Measurements from ENCODE around the gene GC.

GC gene

DNA sequence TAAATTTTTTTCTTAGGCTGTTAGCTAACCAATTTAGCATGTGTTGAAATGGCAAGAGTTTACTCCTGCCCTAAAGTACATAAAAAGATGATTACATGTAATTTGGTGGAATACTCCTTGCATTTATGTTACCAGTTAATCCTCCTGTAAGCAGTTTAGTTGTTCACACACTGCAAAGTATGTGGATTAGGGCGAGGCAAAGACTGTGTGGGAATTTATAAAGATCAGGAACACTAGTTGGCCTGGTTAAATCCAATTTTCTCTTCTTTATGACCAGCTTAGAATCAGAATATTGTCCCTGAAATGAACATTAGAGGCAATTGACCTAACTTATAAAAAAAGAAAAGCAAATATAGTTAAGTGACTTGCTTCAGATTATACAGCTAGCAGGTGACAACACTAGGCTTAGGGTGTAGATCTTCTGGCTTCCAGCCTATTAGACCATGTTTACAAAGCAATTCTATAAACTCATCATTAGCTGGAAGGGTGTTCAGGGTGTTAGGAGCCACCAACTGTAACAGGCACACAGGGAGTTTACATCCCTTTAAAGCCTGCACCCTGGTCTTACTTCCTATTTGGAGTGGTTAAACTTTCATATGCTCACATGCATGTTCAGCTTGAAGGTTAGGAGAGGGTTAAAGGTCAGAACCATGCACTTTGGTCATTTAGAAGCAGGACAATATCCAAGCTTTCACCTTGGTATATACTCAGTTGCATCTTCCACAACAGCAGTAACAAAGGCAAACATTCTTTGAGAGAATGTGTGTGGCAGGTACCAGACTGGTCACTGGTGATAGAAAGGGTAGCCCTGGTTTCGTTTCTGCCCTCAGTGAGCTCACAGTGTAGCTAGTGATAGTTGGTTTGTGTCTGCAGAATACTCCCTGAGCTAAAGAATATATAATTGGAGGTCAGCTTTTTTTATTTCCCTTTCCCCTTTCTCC lies 72.6 kb downstream of the GC start:
- in situ Hi-C loops (cut with HindIII; ENCODE audit: low sequenced_read_pairs), result loop anchor here (25.0 kb wide), 1 partner anchor 474 kb away; no protein-coding TSS in a partner anchor
- TF ChIP-seq, protein P1, sequence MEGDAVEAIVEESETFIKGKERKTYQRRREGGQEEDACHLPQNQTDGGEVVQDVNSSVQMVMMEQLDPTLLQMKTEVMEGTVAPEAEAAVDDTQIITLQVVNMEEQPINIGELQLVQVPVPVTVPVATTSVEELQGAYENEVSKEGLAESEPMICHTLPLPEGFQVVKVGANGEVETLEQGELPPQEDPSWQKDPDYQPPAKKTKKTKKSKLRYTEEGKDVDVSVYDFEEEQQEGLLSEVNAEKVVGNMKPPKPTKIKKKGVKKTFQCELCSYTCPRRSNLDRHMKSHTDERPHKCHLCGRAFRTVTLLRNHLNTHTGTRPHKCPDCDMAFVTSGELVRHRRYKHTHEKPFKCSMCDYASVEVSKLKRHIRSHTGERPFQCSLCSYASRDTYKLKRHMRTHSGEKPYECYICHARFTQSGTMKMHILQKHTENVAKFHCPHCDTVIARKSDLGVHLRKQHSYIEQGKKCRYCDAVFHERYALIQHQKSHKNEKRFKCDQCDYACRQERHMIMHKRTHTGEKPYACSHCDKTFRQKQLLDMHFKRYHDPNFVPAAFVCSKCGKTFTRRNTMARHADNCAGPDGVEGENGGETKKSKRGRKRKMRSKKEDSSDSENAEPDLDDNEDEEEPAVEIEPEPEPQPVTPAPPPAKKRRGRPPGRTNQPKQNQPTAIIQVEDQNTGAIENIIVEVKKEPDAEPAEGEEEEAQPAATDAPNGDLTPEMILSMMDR (IDR thresholded peaks at IDR 0.05; ENCODE audit: low read depth, low read length, missing control alignments), result no peak
- H3K4me3 ChIP-seq (ENCODE audit: low read depth, low read length), result no peak overlapping the region
- DNase-seq (ENCODE audit: low read depth), result no peak

- DNase-seq (ENCODE audit: low read depth), result no peak
- in situ Hi-C loops (cut with HindIII; ENCODE audit: low sequenced_read_pairs), result loop anchor here (25.0 kb wide), 1 partner anchor 473 kb away; no protein-coding TSS in a partner anchor
- TF ChIP-seq, protein P1 (IDR thresholded peaks at IDR 0.05; ENCODE audit: low read depth, low read length, missing control alignments), result peak; percentile 23
- H3K4me3 ChIP-seq (ENCODE audit: low read depth, low read length), result no peak overlapping the region
Measured at GRCh38 chr4:71709961-71710360, 73.9 kb downstream of the GC start.

GRCh38 chr4:71698141-71698540 lies 85.7 kb downstream of the GC start:
- TF ChIP-seq, protein P1 (IDR thresholded peaks at IDR 0.05; ENCODE audit: low read depth, low read length, missing control alignments), result no peak
- H3K4me3 ChIP-seq (ENCODE audit: low read depth, low read length), result no peak overlapping the region
- no peak for DNase-seq (ENCODE audit: low read depth)
- in situ Hi-C loops (cut with HindIII; ENCODE audit: low sequenced_read_pairs), result no loop called here

DNA sequence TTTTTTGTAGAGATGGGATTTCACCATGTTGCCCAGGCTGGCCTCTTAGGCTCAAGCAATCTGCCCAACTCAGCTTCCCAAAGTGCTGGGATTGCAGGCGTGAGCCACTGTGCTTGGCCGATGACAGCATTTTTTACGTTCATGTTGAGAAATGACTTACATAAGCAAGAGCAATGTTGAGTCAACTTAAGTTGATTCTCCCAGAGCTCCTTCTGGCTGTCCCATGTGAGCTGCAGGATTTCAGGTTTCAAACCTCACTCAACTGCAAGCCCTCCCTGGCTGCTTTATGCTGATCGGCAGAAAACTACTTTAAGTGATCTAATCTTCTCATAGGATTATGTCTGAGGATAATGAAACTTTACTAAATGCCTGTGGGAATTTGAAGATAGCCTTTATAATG lies 86.8 kb downstream of the GC start:
- in situ Hi-C loops (cut with HindIII; ENCODE audit: low sequenced_read_pairs), result no loop called here
- TF ChIP-seq, protein P1 (IDR thresholded peaks at IDR 0.05; ENCODE audit: low read depth, low read length, missing control alignments), result no peak
- H3K4me3 ChIP-seq (ENCODE audit: low read depth, low read length), result no peak overlapping the region
- no peak for DNase-seq (ENCODE audit: low read depth)

GRCh38 chr4:71694961-71695360 lies 88.9 kb downstream of the GC start:
- TF ChIP-seq, protein P1 (IDR thresholded peaks at IDR 0.05; ENCODE audit: low read depth, low read length, missing control alignments), result no peak
- in situ Hi-C loops (cut with HindIII; ENCODE audit: low sequenced_read_pairs), result no loop called here
- H3K4me3 ChIP-seq (ENCODE audit: low read depth, low read length), result no peak overlapping the region
- DNase-seq (ENCODE audit: low read depth), result no peak

DNA sequence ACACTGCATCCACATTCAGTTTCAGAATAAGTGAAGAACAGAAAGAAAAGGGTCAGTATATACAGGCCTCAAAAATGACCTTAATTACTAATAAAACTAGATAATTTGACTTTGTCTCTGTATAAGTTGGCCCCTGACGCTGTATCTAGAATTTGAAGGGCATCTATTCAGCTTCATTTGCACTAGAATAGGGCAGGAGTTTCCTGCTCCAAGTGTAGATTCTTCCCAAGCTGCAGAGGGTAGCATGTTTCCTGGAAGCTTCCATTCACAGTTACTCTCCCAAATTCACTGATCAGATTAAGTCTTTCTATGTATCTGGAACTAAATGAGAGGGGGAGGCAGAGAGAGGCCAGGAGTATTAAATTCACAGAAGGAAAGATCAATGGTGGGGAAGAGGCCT lies 90.9 kb downstream of the GC start:
- no peak overlapping the region for H3K4me3 ChIP-seq (ENCODE audit: low read depth, low read length)
- in situ Hi-C loops (cut with HindIII; ENCODE audit: low sequenced_read_pairs), result no loop called here
- TF ChIP-seq, protein P1 (IDR thresholded peaks at IDR 0.05; ENCODE audit: low read depth, low read length, missing control alignments), result no peak
- no peak for DNase-seq (ENCODE audit: low read depth)

All from astrocyte of the cerebellum (primary cell).